Uterus (tissue), 2 donors: Measurements from ENCODE around the gene GRM1.

Experiments
- POLR2A ChIP-seq, 2 donors: fragments of 450-650 bp; IDR thresholded peaks; one replicate each; pipeline ENCODE4 v1.6.1; 2016; ENCODE audit warnings: antibody characterized with exemption in 2 of 2, mild to moderate bottlenecking in 1 of 2, moderate library complexity in 1 of 2
- TF ChIP-seq, protein P1 (sequence below), 4 experiments: fragments of 200-600 bp in 2 of 4; fragments of 450-650 bp in 2 of 4; sonication (generic) in 2 of 4; IDR thresholded peaks; one replicate each; pipeline ENCODE4 v1.5.1; 2016 to 2019; ENCODE audit warnings: antibody characterized with exemption in 4 of 4, mild to moderate bottlenecking in 2 of 4, moderate library complexity in 1 of 4

DNA sequence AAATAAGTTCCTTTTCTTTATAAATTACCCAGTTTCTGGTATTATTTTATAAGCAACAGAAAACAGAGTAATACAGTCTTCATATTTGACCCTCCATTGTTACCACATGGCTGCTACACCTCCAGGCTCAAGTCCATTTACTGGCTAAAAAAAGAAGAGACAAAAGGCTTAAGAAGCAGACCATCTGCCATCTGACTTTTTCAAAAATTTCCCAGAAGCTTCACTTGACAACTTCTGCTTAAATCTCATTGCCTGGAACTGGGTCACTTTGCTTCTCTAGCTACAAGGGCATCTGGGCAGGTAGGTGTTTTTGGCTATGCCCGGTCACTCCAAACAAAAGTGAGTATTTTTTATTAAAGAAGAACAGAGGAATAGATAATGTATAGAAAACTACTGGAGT, 118.0 kb downstream of the GRM1 start:
- TF ChIP-seq, protein P1, sequence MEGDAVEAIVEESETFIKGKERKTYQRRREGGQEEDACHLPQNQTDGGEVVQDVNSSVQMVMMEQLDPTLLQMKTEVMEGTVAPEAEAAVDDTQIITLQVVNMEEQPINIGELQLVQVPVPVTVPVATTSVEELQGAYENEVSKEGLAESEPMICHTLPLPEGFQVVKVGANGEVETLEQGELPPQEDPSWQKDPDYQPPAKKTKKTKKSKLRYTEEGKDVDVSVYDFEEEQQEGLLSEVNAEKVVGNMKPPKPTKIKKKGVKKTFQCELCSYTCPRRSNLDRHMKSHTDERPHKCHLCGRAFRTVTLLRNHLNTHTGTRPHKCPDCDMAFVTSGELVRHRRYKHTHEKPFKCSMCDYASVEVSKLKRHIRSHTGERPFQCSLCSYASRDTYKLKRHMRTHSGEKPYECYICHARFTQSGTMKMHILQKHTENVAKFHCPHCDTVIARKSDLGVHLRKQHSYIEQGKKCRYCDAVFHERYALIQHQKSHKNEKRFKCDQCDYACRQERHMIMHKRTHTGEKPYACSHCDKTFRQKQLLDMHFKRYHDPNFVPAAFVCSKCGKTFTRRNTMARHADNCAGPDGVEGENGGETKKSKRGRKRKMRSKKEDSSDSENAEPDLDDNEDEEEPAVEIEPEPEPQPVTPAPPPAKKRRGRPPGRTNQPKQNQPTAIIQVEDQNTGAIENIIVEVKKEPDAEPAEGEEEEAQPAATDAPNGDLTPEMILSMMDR (IDR thresholded peaks at IDR 0.05), result no peak
- TF ChIP-seq POLR2A (IDR thresholded peaks at IDR 0.05), result no peak
